Measurements from ENCODE around the gene SLC24A3. TPM values are rescaled to one million over a fixed set of nuclear protein-coding genes. Genes with fewer than 3 reads are reported as not detected.

Gene SLC24A3
- polyA plus RNA-seq, 1 donor (not counting 4 experiments of a cell fraction or from before 2014, with no cell fraction given) = 0.17 TPM

DNA sequence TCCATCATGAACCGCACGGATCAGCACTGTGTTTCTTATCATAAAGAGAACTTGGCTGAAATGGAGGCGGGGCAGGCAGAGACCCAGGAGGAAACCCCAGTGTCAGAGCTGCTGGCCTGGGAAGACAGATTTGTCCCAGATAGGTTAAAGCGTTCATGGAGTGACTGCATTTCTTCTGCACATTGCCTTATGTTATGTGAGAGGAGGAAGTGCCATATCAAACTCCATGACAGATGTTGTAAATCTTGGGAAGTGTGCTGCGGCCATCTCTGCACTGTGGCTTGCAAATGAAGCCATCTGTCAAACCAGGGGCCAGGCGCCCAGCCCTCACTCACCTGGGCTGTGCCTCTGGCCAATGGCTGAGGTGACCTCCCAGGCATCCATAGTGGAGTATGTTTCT, 163.0 kb downstream of the SLC24A3 start:
- no peaks in the 10 kb centered on the region for H3K36me3 ChIP-seq (ENCODE audit: control insufficient read depth in 2 of 2, extremely low read depth in 1 of 2, insufficient read depth in 2 of 2, low read length in 2 of 2)
- dilution Hi-C loops (cut with MboI; ENCODE audit: extremely low pct_ligation_motif_present, low sequenced_read_pairs) = no loop called here
- H3K4me1 ChIP-seq (ENCODE audit: control insufficient read depth, extremely low read depth, insufficient read depth, low read length) = no peaks in the 10 kb centered on the region
- no peaks in the 10 kb centered on the region for H4K20me1 ChIP-seq (ENCODE audit: control insufficient read depth, extremely low read depth, insufficient read depth, low read length)
- H3K27me3 ChIP-seq (ENCODE audit: control insufficient read depth, extremely low read depth, insufficient read depth, low read length) = no peaks in the 10 kb centered on the region
- H3K79me2 ChIP-seq (ENCODE audit: control insufficient read depth, insufficient read depth, low read length) = no peaks in the 10 kb centered on the region
- H2AFZ ChIP-seq (ENCODE audit: control insufficient read depth, low read length) = no peak overlapping the region
- H3K27ac ChIP-seq (ENCODE audit: control insufficient read depth, insufficient read depth, low read length) = no peak overlapping the region
- DNase-seq (ENCODE audit: low read depth, low spot score) (no peak), FAIRE-seq (no peak)
- H3K4me3 ChIP-seq (ENCODE audit: control insufficient read depth in 2 of 3, extremely low read depth in 1 of 3, insufficient read depth in 2 of 3, low read depth in 1 of 3, low read length in 3 of 3) = no peak overlapping the region
- H3K9ac ChIP-seq (ENCODE audit: control insufficient read depth, extremely low read depth, insufficient read depth, low read length) = no peak overlapping the region
- no peak overlapping the region for H3K4me2 ChIP-seq (ENCODE audit: control insufficient read depth, extremely low read depth, insufficient read depth, low read depth, low read length)
- H3K9me3 ChIP-seq (ENCODE audit: control insufficient read depth, low read depth, low read length) = no peaks in the 10 kb centered on the region
- no peaks in the 10 kb centered on the region for H3K9me1 ChIP-seq (ENCODE audit: control insufficient read depth, extremely low read depth, insufficient read depth, low read length)
- TF ChIP-seq EZH2 (IDR thresholded peaks at IDR 0.05; ENCODE audit: low read length) = no peak
- TF ChIP-seq, protein P1, sequence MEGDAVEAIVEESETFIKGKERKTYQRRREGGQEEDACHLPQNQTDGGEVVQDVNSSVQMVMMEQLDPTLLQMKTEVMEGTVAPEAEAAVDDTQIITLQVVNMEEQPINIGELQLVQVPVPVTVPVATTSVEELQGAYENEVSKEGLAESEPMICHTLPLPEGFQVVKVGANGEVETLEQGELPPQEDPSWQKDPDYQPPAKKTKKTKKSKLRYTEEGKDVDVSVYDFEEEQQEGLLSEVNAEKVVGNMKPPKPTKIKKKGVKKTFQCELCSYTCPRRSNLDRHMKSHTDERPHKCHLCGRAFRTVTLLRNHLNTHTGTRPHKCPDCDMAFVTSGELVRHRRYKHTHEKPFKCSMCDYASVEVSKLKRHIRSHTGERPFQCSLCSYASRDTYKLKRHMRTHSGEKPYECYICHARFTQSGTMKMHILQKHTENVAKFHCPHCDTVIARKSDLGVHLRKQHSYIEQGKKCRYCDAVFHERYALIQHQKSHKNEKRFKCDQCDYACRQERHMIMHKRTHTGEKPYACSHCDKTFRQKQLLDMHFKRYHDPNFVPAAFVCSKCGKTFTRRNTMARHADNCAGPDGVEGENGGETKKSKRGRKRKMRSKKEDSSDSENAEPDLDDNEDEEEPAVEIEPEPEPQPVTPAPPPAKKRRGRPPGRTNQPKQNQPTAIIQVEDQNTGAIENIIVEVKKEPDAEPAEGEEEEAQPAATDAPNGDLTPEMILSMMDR (optimal IDR thresholded peaks at IDR 0.05 in 1 of 3, IDR thresholded peaks at IDR 0.05 in 1 of 3, conservative IDR thresholded peaks at IDR 0.05 in 1 of 3; ENCODE audit: extremely low read depth in 1 of 3, insufficient read depth in 2 of 3, low read length in 3 of 3) = no peak

DNA sequence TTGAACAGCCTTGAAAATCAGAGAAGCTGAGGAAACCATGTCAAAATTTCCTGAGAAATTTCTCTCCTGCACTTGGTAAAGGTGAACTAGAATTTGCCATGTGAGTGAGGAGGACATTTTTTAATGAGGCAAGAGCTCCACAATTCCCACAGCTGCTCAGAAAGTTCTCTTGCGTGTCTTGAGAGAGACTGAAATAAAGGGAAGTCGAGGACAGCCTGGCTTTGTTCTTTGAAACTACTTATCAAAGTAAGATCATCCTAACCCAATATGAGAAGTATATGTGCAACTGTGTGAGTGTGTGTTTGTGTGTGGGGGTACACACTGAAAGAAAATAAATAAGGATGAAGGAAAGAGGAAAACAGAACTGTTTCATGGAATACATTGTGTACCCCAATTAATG, 163.4 kb downstream of the SLC24A3 start:
- no peaks in the 10 kb centered on the region for H3K36me3 ChIP-seq (ENCODE audit: control insufficient read depth in 2 of 2, extremely low read depth in 1 of 2, insufficient read depth in 2 of 2, low read length in 2 of 2)
- H3K4me3 ChIP-seq (ENCODE audit: control insufficient read depth in 2 of 3, extremely low read depth in 1 of 3, insufficient read depth in 2 of 3, low read depth in 1 of 3, low read length in 3 of 3) = no peak overlapping the region
- H3K4me1 ChIP-seq (ENCODE audit: control insufficient read depth, extremely low read depth, insufficient read depth, low read length) = no peaks in the 10 kb centered on the region
- no peak overlapping the region for H3K4me2 ChIP-seq (ENCODE audit: control insufficient read depth, extremely low read depth, insufficient read depth, low read depth, low read length)
- no peak overlapping the region for H2AFZ ChIP-seq (ENCODE audit: control insufficient read depth, low read length)
- dilution Hi-C loops (cut with MboI; ENCODE audit: extremely low pct_ligation_motif_present, low sequenced_read_pairs) = no loop called here
- DNase-seq (ENCODE audit: low read depth, low spot score) (no peak), FAIRE-seq (no peak)
- no peaks in the 10 kb centered on the region for H3K79me2 ChIP-seq (ENCODE audit: control insufficient read depth, insufficient read depth, low read length)
- no peak overlapping the region for H3K27ac ChIP-seq (ENCODE audit: control insufficient read depth, insufficient read depth, low read length)
- no peak overlapping the region for H3K9ac ChIP-seq (ENCODE audit: control insufficient read depth, extremely low read depth, insufficient read depth, low read length)
- no peak for TF ChIP-seq EZH2 (IDR thresholded peaks at IDR 0.05; ENCODE audit: low read length)
- TF ChIP-seq, protein P1 (optimal IDR thresholded peaks at IDR 0.05 in 1 of 3, IDR thresholded peaks at IDR 0.05 in 1 of 3, conservative IDR thresholded peaks at IDR 0.05 in 1 of 3; ENCODE audit: extremely low read depth in 1 of 3, insufficient read depth in 2 of 3, low read length in 3 of 3) = no peak
- no peaks in the 10 kb centered on the region for H3K27me3 ChIP-seq (ENCODE audit: control insufficient read depth, extremely low read depth, insufficient read depth, low read length)
- H3K9me3 ChIP-seq (ENCODE audit: control insufficient read depth, low read depth, low read length) = no peaks in the 10 kb centered on the region
- no peaks in the 10 kb centered on the region for H4K20me1 ChIP-seq (ENCODE audit: control insufficient read depth, extremely low read depth, insufficient read depth, low read length)
- no peaks in the 10 kb centered on the region for H3K9me1 ChIP-seq (ENCODE audit: control insufficient read depth, extremely low read depth, insufficient read depth, low read length)
